Parathyroid adenoma (tissue), 2 donors: ENCODE measurements around the gene IL17RD.

Experiments used
- H2AFZ ChIP-seq: fragments of 300-600 bp; sonication (generic); one replicate; pipeline ENCODE4 v1.7.0; 2017; ENCODE audit warnings: antibody characterized with exemption, mild to moderate bottlenecking
- H3K27ac ChIP-seq: fragments of 300-600 bp; sonication (generic); one replicate; pipeline ENCODE4 v1.7.0; 2017
- H3K27me3 ChIP-seq: fragments of 300-600 bp; sonication (generic); one replicate; pipeline ENCODE4 v1.7.0; 2017; ENCODE audit warnings: low read length; ENCODE audit not compliant: control insufficient read depth, insufficient read depth
- H3K36me3 ChIP-seq: fragments of 300-600 bp; sonication (generic); one replicate; pipeline ENCODE4 v1.7.0; 2017; ENCODE audit warnings: low read length; ENCODE audit not compliant: control insufficient read depth, insufficient read depth
- H3K4me1 ChIP-seq: fragments of 300-600 bp; sonication (generic); one replicate; pipeline ENCODE4 v1.7.0; 2017; ENCODE audit warnings: control low read depth
- H3K4me2 ChIP-seq: fragments of 300-600 bp; sonication (generic); one replicate; pipeline ENCODE4 v1.7.0; 2017; ENCODE audit warnings: low read length
- H3K4me3 ChIP-seq: fragments of 300-600 bp; sonication (generic); one replicate; pipeline ENCODE4 v1.7.0; 2017; ENCODE audit warnings: low read depth, low read length
- H3K79me2 ChIP-seq: fragments of 300-600 bp; sonication (generic); one replicate; pipeline ENCODE4 v1.7.0; 2017; ENCODE audit warnings: control low read depth
- H3K9ac ChIP-seq: fragments of 300-600 bp; sonication (generic); one replicate; pipeline ENCODE4 v1.7.0; 2017; ENCODE audit warnings: mild to moderate bottlenecking
- H3K9me3 ChIP-seq: fragments of 300-600 bp; sonication (generic); one replicate; pipeline ENCODE4 v1.7.0; 2017; ENCODE audit warnings: low read length; ENCODE audit not compliant: control insufficient read depth
- CTCF ChIP-seq: fragments of 300-600 bp; sonication (generic); IDR thresholded peaks from one replicate; pipeline ENCODE4 v1.7.0; 2017; ENCODE audit warnings: antibody characterized with exemption, mild to moderate bottlenecking
- donor health status: primary hyperparathyroidism.

The IL17RD gene

GRCh38 chr3:57048052-57048671 lies 117.0 kb downstream of the IL17RD start:
- Histone ChIP-seq H3K79me2 (peaks cover 39% of the 10 kb centered on the region), H3K27ac (no peak overlapping the region), H2AFZ (no peak overlapping the region), H3K36me3 (no peaks in the 10 kb centered on the region), H3K4me3 (no peak overlapping the region), H3K9me3 (no peaks in the 10 kb centered on the region), H3K9ac (no peak overlapping the region), H3K4me2 (no peak overlapping the region), H3K27me3 (no peaks in the 10 kb centered on the region), H3K4me1 (peaks cover 30% of the 10 kb centered on the region)
- TF ChIP-seq CTCF, result no peak

- peaks cover 34% of the 10 kb centered on the region for H3K4me1 ChIP-seq
- H3K27ac ChIP-seq, result no peak overlapping the region
- H3K4me3 ChIP-seq, result no peak overlapping the region
- TF ChIP-seq CTCF, result no peak
- no peaks in the 10 kb centered on the region for H3K27me3 ChIP-seq
- no peak overlapping the region for H3K9ac ChIP-seq
- no peak overlapping the region for H2AFZ ChIP-seq
- no peaks in the 10 kb centered on the region for H3K36me3 ChIP-seq
- H3K4me2 ChIP-seq, result no peak overlapping the region
- peaks cover 25% of the 10 kb centered on the region for H3K79me2 ChIP-seq
- H3K9me3 ChIP-seq, result no peaks in the 10 kb centered on the region
Observed at GRCh38 chr3:57046101-57046765, 118.9 kb downstream of the IL17RD start.

- Histone ChIP-seq H3K9me3 (no peaks in the 10 kb centered on the region), H3K79me2 (peaks cover 37% of the 10 kb centered on the region), H2AFZ (no peak overlapping the region), H3K4me2 (no peak overlapping the region), H3K4me1 (peaks cover 32% of the 10 kb centered on the region), H3K27me3 (no peaks in the 10 kb centered on the region), H3K36me3 (no peaks in the 10 kb centered on the region), H3K4me3 (no peak overlapping the region), H3K9ac (no peak overlapping the region), H3K27ac (no peak overlapping the region)
- TF ChIP-seq CTCF, result no peak
Observed at GRCh38 chr3:57043518-57043917, 121.6 kb downstream of the IL17RD start.

GRCh38 chr3:57041674-57042073 lies 123.5 kb downstream of the IL17RD start:
- Histone ChIP-seq H3K36me3 (no peaks in the 10 kb centered on the region), H2AFZ (no peak overlapping the region), H3K4me3 (no peak overlapping the region), H3K27me3 (no peaks in the 10 kb centered on the region), H3K79me2 (peaks cover 44% of the 10 kb centered on the region), H3K4me1 (peaks cover 16% of the 10 kb centered on the region), H3K27ac (no peak overlapping the region), H3K9ac (no peak overlapping the region), H3K9me3 (no peaks in the 10 kb centered on the region), H3K4me2 (no peak overlapping the region)
- no peak for TF ChIP-seq CTCF
